CD14-positive monocyte (primary cell): ENCODE measurements around the gene ATP5F1E. TPM values are rescaled to one million over a fixed set of nuclear protein-coding genes. Genes with fewer than 3 reads are reported as not detected.
"Not testable (repeated sequence)": the region's sequence is repeated elsewhere in the genome, so short reads cannot be mapped to it uniquely, and the experiment has no call there.

ENCODE experiments used
- DNase-seq, 3 donors: peaks; one replicate each; pipeline ENCODE4 v3.0.0-alpha.2; 2011 to 2022
- H2AFZ ChIP-seq: 2 replicates; pipeline ENCODE4 v1.6.0; 2012; ENCODE audit warnings: mild to moderate bottlenecking, low read depth, low read length, inconsistent platforms; ENCODE audit not compliant: insufficient read depth, poor library complexity, severe bottlenecking
- H3K27ac ChIP-seq, 2 donors: 1 replicate in 1 of 2; 2 replicates in 1 of 2; pipeline ENCODE4 v1.5.1; 2012 to 2013; ENCODE audit warnings: low read length in 2 of 2, control low read depth in 1 of 2, inconsistent platforms in 1 of 2, low read depth in 1 of 2, mild to moderate bottlenecking in 1 of 2
- H3K27me3 ChIP-seq, 2 donors: one replicate each; pipeline versions ENCODE4 v1.6.0 to v1.6.1; 2011 to 2013; ENCODE audit warnings: low read length in 2 of 2; ENCODE audit not compliant: control insufficient read depth in 2 of 2, insufficient read depth in 2 of 2
- H3K36me3 ChIP-seq, 2 donors: replicated peaks in 1 of 2; 1 replicate in 1 of 2; 2 replicates in 1 of 2; pipeline versions ENCODE4 v1.5.1 to v1.6.1; 2012 to 2013; ENCODE audit warnings: low read length in 2 of 2, control low read depth in 1 of 2, inconsistent platforms in 1 of 2, mild to moderate bottlenecking in 1 of 2; ENCODE audit not compliant: insufficient read depth in 2 of 2, control insufficient read depth in 1 of 2
- H3K4me1 ChIP-seq, 2 donors: 1 replicate in 1 of 2; 2 replicates in 1 of 2; pipeline versions ENCODE4 v1.5.1 to v1.6.1; 2012 to 2013; ENCODE audit warnings: low read length in 2 of 2, control low read depth in 1 of 2, inconsistent platforms in 1 of 2, mild to moderate bottlenecking in 1 of 2, moderate library complexity in 1 of 2; ENCODE audit not compliant: insufficient read depth in 2 of 2, control insufficient read depth in 1 of 2
- H3K4me2 ChIP-seq: replicated peaks from 2 replicates; pipeline ENCODE3; 2012; ENCODE audit warnings: low read length, moderate library complexity, mild to moderate bottlenecking; ENCODE audit not compliant: poor library complexity, severe bottlenecking; ENCODE audit errors: extremely low read depth
- H3K4me3 ChIP-seq, 3 experiments: fragments of 200-600 bp in 1 of 3; sonication (generic) in 1 of 3; replicated peaks in 1 of 3; 1 replicate in 2 of 3; 2 replicates in 1 of 3; pipeline ENCODE4 v1.5.1; 2011 to 2013; ENCODE audit warnings: low read length in 3 of 3, mild to moderate bottlenecking in 3 of 3, control low read depth in 2 of 3, low read depth in 2 of 3, inconsistent platforms in 1 of 3, moderate library complexity in 1 of 3
- H3K79me2 ChIP-seq: 2 replicates; pipeline ENCODE4 v1.6.0; 2012; ENCODE audit warnings: mild to moderate bottlenecking, control low read depth, inconsistent platforms, low read length, moderate library complexity; ENCODE audit not compliant: insufficient read depth
- H3K9ac ChIP-seq: 2 replicates; pipeline ENCODE4 v1.6.0; 2017; ENCODE audit warnings: low read length, mild to moderate bottlenecking; ENCODE audit not compliant: insufficient read depth, poor library complexity, severe bottlenecking
- H3K9me3 ChIP-seq, 2 donors: replicated peaks in 1 of 2; 1 replicate in 1 of 2; 2 replicates in 1 of 2; pipeline versions ENCODE4 v1.5.1 to v1.6.1; 2012 to 2013; ENCODE audit warnings: low read length in 2 of 2, control low read depth in 1 of 2; ENCODE audit not compliant: control insufficient read depth in 1 of 2, insufficient read depth in 1 of 2
- H4K20me1 ChIP-seq: 2 replicates; pipeline ENCODE4 v1.6.0; 2012; ENCODE audit warnings: mild to moderate bottlenecking, low read length, control low read depth, moderate library complexity; ENCODE audit not compliant: insufficient read depth
- H3K27ac Mint-ChIP-seq, 7 donors: one replicate each; pipeline ENCODE4 v1.8.0; 2020; ENCODE audit warnings: mild to moderate bottlenecking in 7 of 7, mixed read lengths in 7 of 7, moderate library complexity in 6 of 7, inconsistent platforms in 2 of 7
- H3K27me3 Mint-ChIP-seq, 3 donors: one replicate each; pipeline ENCODE4 v1.8.0; 2021 to 2022; ENCODE audit warnings: low read depth in 3 of 3, mild to moderate bottlenecking in 3 of 3, mixed read lengths in 3 of 3, moderate library complexity in 3 of 3, inconsistent platforms in 1 of 3
- H3K36me3 Mint-ChIP-seq, 2 donors: one replicate each; pipeline ENCODE4 v1.8.0; 2020; ENCODE audit warnings: mixed read lengths in 2 of 2, inconsistent platforms in 1 of 2, mild to moderate bottlenecking in 1 of 2
- H3K4me1 Mint-ChIP-seq: one replicate; pipeline ENCODE4 v1.8.0; 2020; ENCODE audit warnings: mild to moderate bottlenecking, mixed read lengths
- H3K4me3 Mint-ChIP-seq, 2 donors: one replicate each; pipeline ENCODE4 v1.8.0; 2020; ENCODE audit warnings: mild to moderate bottlenecking in 2 of 2, mixed read lengths in 2 of 2, moderate library complexity in 1 of 2
- H3K9me3 Mint-ChIP-seq, 7 donors: one replicate each; pipeline ENCODE4 v1.8.0; 2020 to 2022; ENCODE audit warnings: mixed read lengths in 7 of 7, mild to moderate bottlenecking in 6 of 7, moderate library complexity in 6 of 7, inconsistent platforms in 2 of 7
- CTCF ChIP-seq: fragments of 200-600 bp; IDR thresholded peaks from one replicate; pipeline ENCODE4 v1.8.0; 2022; ENCODE audit warnings: antibody characterized with exemption, mild to moderate bottlenecking
- WGBS: methylation state at CpG from one replicate; pipeline ENCODE4 v1.1.5; 2013; ENCODE audit warnings: missing lambda C conversion rate; ENCODE audit not compliant: insufficient coverage; 5-methylcytosine and 5-hydroxymethylcytosine counted together
- intact Hi-C, 2 donors: fragments of 100-400 bp; cut with micrococcal nuclease; formaldehyde crosslinking; loops; one replicate each; pipeline versions ENCODE4 v1.15.0 to v1.15.1; 2023
- polyA plus RNA-seq, 3 donors: library from polyadenylated mRNA; depleted of rRNA in 1 of 3; unstranded in 2 of 3; stranded (reverse) in 1 of 3; fragments of 300-500 nt in 2 of 3; fragments of >200 nt in 1 of 3; fragmentation: Illumina TruSeq in 2 of 3; gene quantifications; 1 replicate in 2 of 3; 2 replicates in 1 of 3; pipeline ENCODE4 v1.2.3, GENCODE V29; 2012 to 2021

Gene ATP5F1E
- polyA plus RNA-seq, 3 donors: 39.0 to 105 (median 102) TPM

GRCh38 chr20:59013031-59013951 lies 18.8 kb downstream of the ATP5F1E start:
- Histone ChIP-seq H3K9me3 (no peaks in the 10 kb centered on the region), H3K27ac (no peak overlapping the region), H3K4me1 (peaks cover 20 to 28% of the 10 kb centered on the region in 2 donors), H3K4me2 (no peak overlapping the region), H4K20me1 (peaks cover 4% of the 10 kb centered on the region), H3K9ac (no peak overlapping the region), H3K4me3 (no peak overlapping the region), H3K36me3 (peaks cover 0 to 4% of the 10 kb centered on the region in 2 donors), H3K79me2 (no peaks in the 10 kb centered on the region), H2AFZ (no peak overlapping the region), H3K27me3 (no peaks in the 10 kb centered on the region)
- no peak for TF ChIP-seq CTCF
- Mint-ChIP-seq H3K27ac (peak overlapping the region in 1 of 7 donors; percentile 55), H3K9me3 (no peaks in the 10 kb centered on the region), H3K36me3 (peaks cover 20 to 30% of the 10 kb centered on the region in 2 donors), H3K4me1 (peaks cover 37% of the 10 kb centered on the region), H3K4me3 (no peak overlapping the region), H3K27me3 (peaks cover 8 to 23% (median 11%) of the 10 kb centered on the region in 3 donors)
- 96% methylated on average over 11 of the region's 17 CpGs for WGBS
- no peak for DNase-seq
- intact Hi-C loops: no loop called here

GRCh38 chr20:59011874-59012157 lies 20.3 kb downstream of the ATP5F1E start:
- DNase-seq, H3K4me3 Mint-ChIP-seq, H3K27ac ChIP-seq, H3K36me3 ChIP-seq, H3K27me3 ChIP-seq, H2AFZ ChIP-seq, H3K9me3 Mint-ChIP-seq, H4K20me1 ChIP-seq, H3K79me2 ChIP-seq, H3K9me3 ChIP-seq, H3K9ac ChIP-seq, H3K4me2 ChIP-seq, H3K4me3 ChIP-seq, intact Hi-C loops: not testable (repeated sequence)
- H3K4me1 Mint-ChIP-seq: peaks cover 33% of the 10 kb centered on the region
- H3K27me3 Mint-ChIP-seq: peaks cover 8 to 21% (median 11%) of the 10 kb centered on the region in 3 donors
- H3K36me3 Mint-ChIP-seq: peaks cover 18 to 24% of the 10 kb centered on the region in 2 donors
- WGBS: 91% methylated on average over 2 of the region's 3 CpGs
- H3K27ac Mint-ChIP-seq: peak overlapping the region in 1 of 7 donors; percentile 61
- peaks cover 28 to 36% of the 10 kb centered on the region in 2 donors for H3K4me1 ChIP-seq
